GM19324 (cell line): ENCODE measurements around the gene ATP10D.

ENCODE experiments used
- ATAC-seq: cut with Tn5 transposase; IDR thresholded peaks from one replicate; pipeline ENCODE4 v1.9.1; 2021; ENCODE audit warnings: mild to moderate bottlenecking, moderate library complexity; ENCODE audit not compliant: unreplicated experiment, low FRiP score

Gene ATP10D

GRCh38 chr4:47485047-47485692 lies at the start of gene ATP10D:
Gene ATP10D (plus strand): TSS chr4:47485275. CDS start chr4:47512541, 27,266 bp downstream.
- peak; percentile 100 for ATAC-seq

- no peak for ATAC-seq
Measured at GRCh38 chr4:47442980-47443379, 42.1 kb upstream of the ATP10D start.

GRCh38 chr4:47444031-47444430 lies 41.0 kb upstream of the ATP10D start:
- ATAC-seq, result no peak

- no peak for ATAC-seq
Measured at GRCh38 chr4:47451657-47452056, 33.4 kb upstream of the ATP10D start.

GRCh38 chr4:47462799-47463234 lies 22.3 kb upstream of the ATP10D start:
- ATAC-seq, result no peak

GRCh38 chr4:47463235-47463956 lies 21.7 kb upstream of the ATP10D start, which contains the start of gene COMMD8:
Gene COMMD8 (minus strand): TSS chr4:47463702. CDS start chr4:47463651, 51 bp downstream.
- peak; percentile 97 for ATAC-seq

- no peak for ATAC-seq
Measured at GRCh38 chr4:47465004-47465403, 20.1 kb upstream of the ATP10D start.

- no peak for ATAC-seq
Measured at GRCh38 chr4:47466056-47466785, 18.9 kb upstream of the ATP10D start.

GRCh38 chr4:47468706-47469365 lies 16.2 kb upstream of the ATP10D start:
- ATAC-seq, result no peak

- ATAC-seq, result no peak
Measured at GRCh38 chr4:47469951-47470350, 15.1 kb upstream of the ATP10D start.

- no peak for ATAC-seq
Measured at GRCh38 chr4:47471064-47471463, 14.0 kb upstream of the ATP10D start.

- ATAC-seq, result no peak
Measured at GRCh38 chr4:47471591-47471990, 13.5 kb upstream of the ATP10D start.

- no peak for ATAC-seq
Measured at GRCh38 chr4:47473141-47473750, 11.8 kb upstream of the ATP10D start.

- ATAC-seq, result no peak
Measured at GRCh38 chr4:47474799-47475198, 10.3 kb upstream of the ATP10D start.

- no peak for ATAC-seq
Measured at GRCh38 chr4:47475411-47475810, 9.7 kb upstream of the ATP10D start.

- no peak for ATAC-seq
Measured at GRCh38 chr4:47478804-47479203, 6.3 kb upstream of the ATP10D start.

- no peak for ATAC-seq
Measured at GRCh38 chr4:47482326-47482725, 2.7 kb upstream of the ATP10D start.

- no peak for ATAC-seq
Measured at GRCh38 chr4:47483745-47484144, 1.3 kb upstream of the ATP10D start.

GRCh38 chr4:47484168-47484567 lies 907 bp upstream of the ATP10D start:
- ATAC-seq, result no peak

- no peak for ATAC-seq
Measured at GRCh38 chr4:47485768-47486167, 693 bp downstream of the ATP10D start.
